K562 (cell line): ENCODE results near the gene EMX1. TPM values are rescaled to one million over a fixed set of nuclear protein-coding genes. Genes with fewer than 3 reads are reported as not detected.

Experiments
- BCOR ChIP-seq: fragments of 450-650 bp; IDR thresholded peaks from 2 replicates; pipeline ENCODE4 v1.6.1; 2016
- CHD1 ChIP-seq: fragments of 200-600 bp; sonication (generic); IDR thresholded peaks from one replicate; pipeline ENCODE4 v1.6.1; 2012; ENCODE audit warnings: mild to moderate bottlenecking, moderate library complexity, low read length, inconsistent platforms
- E2F5 ChIP-seq: sonication (generic); formaldehyde crosslinking; IDR thresholded peaks from 2 replicates; pipeline ENCODE4 v1.8.0; 2022; ENCODE audit warnings: mild to moderate bottlenecking, missing genetic modification reagents
- EP400 ChIP-seq: fragments of 450-650 bp; IDR thresholded peaks from 2 replicates; pipeline ENCODE4 v1.6.1; 2017; ENCODE audit warnings: antibody characterized with exemption, mild to moderate bottlenecking, moderate library complexity
- FOXJ3 ChIP-seq: sonication (generic); formaldehyde crosslinking; IDR thresholded peaks from 2 replicates; pipeline ENCODE4 v1.4.0; 2020; ENCODE audit warnings: mild to moderate bottlenecking, missing genetic modification reagents
- HDAC6 ChIP-seq: IDR thresholded peaks from 2 replicates; pipeline ENCODE4 v1.6.1; 2012; ENCODE audit warnings: low read depth, mild to moderate bottlenecking, control low read depth, inconsistent platforms, low read length, moderate library complexity
- HNRNPL ChIP-seq: fragments of 200-400 bp; formaldehyde crosslinking; IDR thresholded peaks from 2 replicates; pipeline ENCODE4 v1.6.1; 2017; ENCODE audit warnings: low read depth, mild to moderate bottlenecking, low read length
- PHF8 ChIP-seq: fragments of 200-600 bp; sonication (generic); IDR thresholded peaks from 2 replicates; pipeline ENCODE4 v1.6.1; 2012; ENCODE audit warnings: mixed run types, mild to moderate bottlenecking, inconsistent platforms, low read length, moderate library complexity, borderline replicate concordance
- RBM34 ChIP-seq: fragments of 200-400 bp; formaldehyde crosslinking; IDR thresholded peaks from 2 replicates; pipeline ENCODE4 v1.6.1; 2018; ENCODE audit warnings: low read length, borderline replicate concordance; ENCODE audit not compliant: insufficient read depth
- SRSF9 ChIP-seq: fragments of 200-400 bp; formaldehyde crosslinking; IDR thresholded peaks from 2 replicates; pipeline ENCODE4 v1.6.1; 2017; ENCODE audit warnings: low read depth, low read length, borderline replicate concordance
- STAT6 ChIP-seq: sonication (generic); formaldehyde crosslinking; IDR thresholded peaks from 2 replicates; pipeline ENCODE4 v1.8.1; 2023; ENCODE audit warnings: mild to moderate bottlenecking, missing genetic modification reagents
- TEAD4 ChIP-seq, 2 experiments: sonication (generic) in 1 of 2; formaldehyde crosslinking in 1 of 2; IDR thresholded peaks; 2 replicates each; pipeline versions ENCODE4 v1.6.1 to v1.8.0; 2012 to 2022; ENCODE audit warnings: borderline replicate concordance in 1 of 2, inconsistent platforms in 1 of 2, low read length in 1 of 2, mild to moderate bottlenecking in 1 of 2, missing genetic modification reagents in 1 of 2
- ZBTB1 ChIP-seq: sonication (generic); formaldehyde crosslinking; IDR thresholded peaks from 2 replicates; pipeline ENCODE4 v1.8.1; 2023; ENCODE audit warnings: missing genetic modification reagents, low read depth, mild to moderate bottlenecking, borderline replicate concordance
- ZNF12 ChIP-seq: sonication (generic); formaldehyde crosslinking; IDR thresholded peaks from 2 replicates; pipeline ENCODE4 v1.4.0; 2020; ENCODE audit warnings: mild to moderate bottlenecking, missing genetic modification reagents
- ZNF253 ChIP-seq: fragments of 250-450 bp; sonication (Bioruptor Pico); conservative IDR thresholded peaks from 2 replicates; pipeline ENCODE4 v1.6.1; 2021; ENCODE audit warnings: mild to moderate bottlenecking
- ZNF586 ChIP-seq: fragments of 450-650 bp; formaldehyde crosslinking; conservative IDR thresholded peaks from 2 replicates; pipeline ENCODE4 v1.4.0; 2020; ENCODE audit warnings: mild to moderate bottlenecking, moderate library complexity
- ZSCAN29 ChIP-seq: fragments of 450-650 bp; IDR thresholded peaks from 2 replicates; pipeline ENCODE4 v1.6.1; 2017
- polyA plus RNA-seq, 8 experiments: library from polyadenylated mRNA; depleted of rRNA in 4 of 8; stranded (reverse) in 5 of 8; unstranded in 3 of 8; fragments of >200 nt; fragmentation: Nextera tagmentation in 2 of 8; fragmentation: Illumina TruSeq in 1 of 8; extraction: Ambion mirVana in 2 of 8; extraction: Trizol in 1 of 8; gene quantifications; 2 replicates each; pipeline versions ENCODE4 v1.2.1 to v1.2.3, GENCODE V29; 2011 to 2014; ENCODE audit warnings: inconsistent platforms in 1 of 8, missing spikeins in 1 of 8
- total RNA-seq, 7 experiments: library from RNA; depleted of rRNA in 6 of 7; stranded (reverse); fragments of >200 nt in 6 of 7; fragmentation: Illumina TruSeq in 2 of 7; extraction: Trizol in 2 of 7; gene quantifications; 2 replicates each; pipeline versions ENCODE4 v1.2.1 to v1.2.3, GENCODE V29; 2011 to 2021; ENCODE audit warnings: low replicate concordance in 1 of 7
- TF ChIP-seq, protein P1 (sequence below): fragments of 250-450 bp; sonication (Bioruptor Pico); IDR thresholded peaks from 2 replicates; pipeline ENCODE4 v1.8.0; 2021; ENCODE audit warnings: moderate library complexity, mild to moderate bottlenecking, inconsistent platforms
- TF ChIP-seq, protein P2 (sequence below): fragments of 250-450 bp; sonication (Bioruptor Pico); IDR thresholded peaks from 2 replicates; pipeline ENCODE4 v1.8.0; 2021; ENCODE audit warnings: moderate library complexity, mild to moderate bottlenecking, inconsistent platforms
- TF ChIP-seq, protein P3 (sequence below): fragments of 450-650 bp; IDR thresholded peaks from 2 replicates; pipeline ENCODE4 v1.6.1; 2017; ENCODE audit warnings: mild to moderate bottlenecking, moderate library complexity

EMX1 gene
- total and polyA plus RNA-seq, 9 of the 15 experiments (the other 6 are each of a cell fraction or from before 2014, with no cell fraction given): 0.10 to 0.32 (median 0.21) TPM; not detected in 6

DNA sequence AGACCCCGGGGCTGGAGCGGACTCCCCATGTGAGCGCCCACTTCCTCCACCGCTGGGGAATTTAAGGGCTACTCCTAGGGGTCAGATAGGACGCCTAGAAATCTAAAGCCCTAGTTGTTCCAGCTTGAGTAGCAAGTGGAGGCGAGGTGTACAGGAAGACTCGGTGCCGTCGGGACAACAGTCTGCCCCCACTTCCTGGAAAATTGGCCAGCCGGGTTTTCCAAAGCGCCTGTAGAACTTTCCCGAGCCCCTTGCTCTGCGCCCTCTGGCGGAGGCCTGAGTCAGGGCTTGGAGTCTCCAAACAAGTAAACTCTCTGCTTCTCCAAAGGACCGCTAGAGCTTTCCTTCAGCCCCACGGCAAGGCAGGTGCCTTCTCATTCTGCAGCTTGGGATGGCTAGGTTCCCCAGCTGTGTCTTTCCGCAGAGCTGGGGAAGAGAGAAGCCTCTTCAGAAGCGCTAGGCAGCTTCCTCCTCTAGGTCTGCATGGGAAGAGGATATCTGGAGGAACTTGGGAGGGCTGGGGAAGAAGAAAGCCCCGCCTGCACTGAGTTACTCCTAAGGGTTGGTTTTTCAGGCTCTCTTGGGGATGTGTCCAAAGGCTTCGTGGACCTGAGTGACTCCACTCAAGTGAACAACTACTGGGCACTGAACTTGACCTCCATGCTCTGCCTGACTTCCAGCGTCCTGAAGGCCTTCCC is 29.4 kb upstream of the EMX1 start (continued):
- no peak for TF ChIP-seq HNRNPL
- TF ChIP-seq EP400: peak; percentile 44; the same call in 1 of the 2 replicates
- no peak for TF ChIP-seq CHD1
- TF ChIP-seq HDAC6: no peak
- peak; percentile 11; the same call in 1 of the 2 replicates for TF ChIP-seq TEAD4 (IDR thresholded peaks at IDR 0.05; ENCODE audit: low read length)
- TF ChIP-seq TEAD4 (CRISPR knock-in tag; IDR thresholded peaks at IDR 0.05; ENCODE audit: borderline replicate concordance): no peak
- TF ChIP-seq PHF8: peak; percentile 24; the same call in 1 of the 2 replicates
- TF ChIP-seq FOXJ3 (CRISPR knock-in tag): no peak
- no peak for TF ChIP-seq ZNF586
- TF ChIP-seq BCOR: no peak
- TF ChIP-seq, protein P1, sequence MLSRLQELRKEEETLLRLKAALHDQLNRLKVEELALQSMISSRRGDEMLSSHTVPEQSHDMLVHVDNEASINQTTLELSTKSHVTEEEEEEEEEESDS (CRISPR knock-in tag): no peak
- no peak for TF ChIP-seq ZBTB1 (CRISPR knock-in tag)
- TF ChIP-seq ZNF253 (CRISPR knock-in tag): no peak
- TF ChIP-seq ZSCAN29: no peak
- no peak for TF ChIP-seq SRSF9
- no peak for TF ChIP-seq E2F5 (CRISPR knock-in tag)
- TF ChIP-seq, protein P2, sequence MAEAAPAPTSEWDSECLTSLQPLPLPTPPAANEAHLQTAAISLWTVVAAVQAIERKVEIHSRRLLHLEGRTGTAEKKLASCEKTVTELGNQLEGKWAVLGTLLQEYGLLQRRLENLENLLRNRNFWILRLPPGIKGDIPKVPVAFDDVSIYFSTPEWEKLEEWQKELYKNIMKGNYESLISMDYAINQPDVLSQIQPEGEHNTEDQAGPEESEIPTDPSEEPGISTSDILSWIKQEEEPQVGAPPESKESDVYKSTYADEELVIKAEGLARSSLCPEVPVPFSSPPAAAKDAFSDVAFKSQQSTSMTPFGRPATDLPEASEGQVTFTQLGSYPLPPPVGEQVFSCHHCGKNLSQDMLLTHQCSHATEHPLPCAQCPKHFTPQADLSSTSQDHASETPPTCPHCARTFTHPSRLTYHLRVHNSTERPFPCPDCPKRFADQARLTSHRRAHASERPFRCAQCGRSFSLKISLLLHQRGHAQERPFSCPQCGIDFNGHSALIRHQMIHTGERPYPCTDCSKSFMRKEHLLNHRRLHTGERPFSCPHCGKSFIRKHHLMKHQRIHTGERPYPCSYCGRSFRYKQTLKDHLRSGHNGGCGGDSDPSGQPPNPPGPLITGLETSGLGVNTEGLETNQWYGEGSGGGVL (CRISPR knock-in tag): no peak
- TF ChIP-seq ZNF12 (CRISPR knock-in tag): no peak
- TF ChIP-seq RBM34: no peak
- TF ChIP-seq, protein P3, sequence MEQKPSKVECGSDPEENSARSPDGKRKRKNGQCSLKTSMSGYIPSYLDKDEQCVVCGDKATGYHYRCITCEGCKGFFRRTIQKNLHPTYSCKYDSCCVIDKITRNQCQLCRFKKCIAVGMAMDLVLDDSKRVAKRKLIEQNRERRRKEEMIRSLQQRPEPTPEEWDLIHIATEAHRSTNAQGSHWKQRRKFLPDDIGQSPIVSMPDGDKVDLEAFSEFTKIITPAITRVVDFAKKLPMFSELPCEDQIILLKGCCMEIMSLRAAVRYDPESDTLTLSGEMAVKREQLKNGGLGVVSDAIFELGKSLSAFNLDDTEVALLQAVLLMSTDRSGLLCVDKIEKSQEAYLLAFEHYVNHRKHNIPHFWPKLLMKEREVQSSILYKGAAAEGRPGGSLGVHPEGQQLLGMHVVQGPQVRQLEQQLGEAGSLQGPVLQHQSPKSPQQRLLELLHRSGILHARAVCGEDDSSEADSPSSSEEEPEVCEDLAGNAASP: no peak
- no peak for TF ChIP-seq STAT6 (CRISPR knock-in tag)
